GM18861 (cell line): Measurements from ENCODE around the gene ZBTB12.
A peak's percentile ranks its signal among the peaks of the same experiment; 100 is the strongest.
"Not testable (repeated sequence)": the region's sequence is repeated elsewhere in the genome, so short reads cannot be mapped to it uniquely, and the experiment has no call there.

ENCODE experiments used
- ATAC-seq: cut with Tn5 transposase; IDR thresholded peaks from one replicate; pipeline ENCODE4 v1.9.1; 2021; ENCODE audit not compliant: unreplicated experiment

Gene ZBTB12

DNA sequence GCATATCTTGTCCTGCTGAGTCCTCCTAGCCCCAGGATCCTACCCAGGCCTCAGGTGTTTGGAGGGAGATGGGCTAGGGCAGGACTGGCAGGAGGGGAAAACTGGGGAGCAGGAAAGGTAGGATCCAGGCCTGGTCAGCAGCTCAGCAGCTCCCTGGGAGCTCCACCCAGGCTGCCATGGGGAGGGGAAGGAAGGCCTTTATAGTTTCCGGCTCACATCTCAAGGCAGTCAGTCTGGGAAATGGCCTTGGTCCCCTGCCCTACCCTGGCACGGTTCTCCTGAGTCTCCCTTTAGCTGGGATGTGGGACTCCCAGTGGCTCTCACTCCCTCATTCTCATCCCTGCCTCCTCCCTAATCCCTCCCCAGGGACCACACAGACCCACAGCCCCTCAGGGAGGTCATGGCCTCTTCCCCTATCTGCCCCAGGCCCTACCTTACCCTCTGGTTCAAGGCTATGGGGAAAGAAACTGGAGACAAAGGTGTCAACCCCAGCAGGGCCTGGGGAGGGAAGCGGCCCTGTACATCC, 24.7 kb downstream of the ZBTB12 start:
- ATAC-seq = no peak

- no peak for ATAC-seq
Observed at GRCh38 chr6:31876357-31876756, 25.5 kb downstream of the ZBTB12 start.

DNA sequence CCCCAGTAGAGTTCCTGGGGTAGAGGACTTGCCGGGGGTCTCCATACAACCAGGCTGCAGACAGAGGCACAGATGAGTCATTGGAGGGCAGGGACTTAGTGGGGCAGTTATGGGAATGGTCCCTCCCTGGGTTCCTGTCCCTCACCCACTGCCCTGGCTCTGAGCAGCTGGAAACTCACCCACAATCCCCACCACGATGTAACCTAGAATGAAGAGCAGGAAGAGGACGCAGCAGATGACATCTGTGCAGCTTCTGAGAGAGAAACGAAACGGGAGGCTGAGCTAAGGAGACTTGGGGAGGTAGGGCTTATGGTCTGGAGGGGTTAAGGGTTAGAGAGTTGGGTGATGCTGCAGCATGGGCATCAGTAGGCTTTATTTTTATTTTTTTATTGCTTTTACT, 26.0 kb downstream of the ZBTB12 start:
- ATAC-seq = no peak

DNA sequence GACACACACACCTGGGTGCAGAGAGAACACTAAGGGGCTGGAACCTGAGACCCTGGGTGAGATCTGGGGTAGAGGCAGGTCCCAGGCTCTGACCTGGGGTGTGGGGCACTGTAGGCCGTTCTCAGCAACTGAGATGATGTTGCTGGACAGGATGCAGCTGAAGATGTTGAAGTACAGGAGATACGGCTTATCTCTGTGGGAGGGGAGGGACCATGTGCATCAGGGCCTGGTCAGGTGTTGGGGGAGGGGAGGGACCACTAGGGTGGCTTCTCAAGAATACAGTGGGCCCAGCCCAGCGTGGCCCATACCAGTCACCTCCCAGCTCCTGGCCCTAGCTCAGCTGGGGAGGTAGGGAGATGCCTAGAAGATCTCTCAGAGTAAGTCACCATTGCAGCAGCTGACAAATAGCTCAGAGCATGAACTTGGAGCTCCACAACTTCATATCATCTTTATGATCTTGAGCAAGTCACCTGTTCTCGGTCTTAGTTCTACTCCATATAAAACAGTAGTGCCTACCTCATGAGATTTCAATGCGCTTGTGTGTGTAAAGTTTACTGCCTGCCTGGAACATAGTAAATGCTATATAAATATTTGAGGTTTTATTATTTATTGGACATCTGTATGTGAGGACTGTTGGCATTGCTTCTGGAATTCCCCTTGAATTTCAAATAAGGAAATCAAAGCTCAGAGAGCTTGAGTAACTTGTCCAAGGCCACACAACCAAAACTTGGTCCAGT, 26.9 kb downstream of the ZBTB12 start:
- no peak for ATAC-seq

DNA sequence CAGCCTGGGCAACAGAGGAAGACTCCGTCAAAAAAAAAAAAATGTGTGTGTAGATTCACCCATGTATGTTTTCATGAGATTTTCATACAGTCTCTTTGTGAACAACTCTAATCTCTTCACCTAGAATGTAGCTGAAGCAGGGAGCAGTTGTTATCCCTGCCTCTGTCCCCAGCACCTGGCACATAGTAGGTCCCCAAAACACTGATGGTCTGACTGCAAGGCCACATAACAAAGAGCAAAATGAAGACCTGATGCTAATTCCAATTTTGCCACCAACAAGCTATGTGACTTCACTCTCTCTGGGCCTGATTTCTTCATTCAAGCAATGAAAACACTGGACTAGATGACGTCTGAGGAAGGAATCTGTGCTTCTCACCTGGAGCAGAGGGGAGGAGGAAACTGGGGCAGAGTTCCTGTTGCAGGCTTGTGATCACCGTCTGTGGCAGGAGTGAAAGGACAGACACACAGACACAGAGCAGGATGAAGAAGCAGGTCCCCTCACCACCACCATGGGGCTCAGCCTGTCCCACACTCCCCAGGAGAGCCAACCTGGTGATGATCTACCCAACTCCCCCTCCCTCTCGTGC, 27.7 kb downstream of the ZBTB12 start:
- ATAC-seq = no peak

GRCh38 chr6:31871046-31871659, 30.7 kb downstream of the ZBTB12 start:
- ATAC-seq = no peak

DNA sequence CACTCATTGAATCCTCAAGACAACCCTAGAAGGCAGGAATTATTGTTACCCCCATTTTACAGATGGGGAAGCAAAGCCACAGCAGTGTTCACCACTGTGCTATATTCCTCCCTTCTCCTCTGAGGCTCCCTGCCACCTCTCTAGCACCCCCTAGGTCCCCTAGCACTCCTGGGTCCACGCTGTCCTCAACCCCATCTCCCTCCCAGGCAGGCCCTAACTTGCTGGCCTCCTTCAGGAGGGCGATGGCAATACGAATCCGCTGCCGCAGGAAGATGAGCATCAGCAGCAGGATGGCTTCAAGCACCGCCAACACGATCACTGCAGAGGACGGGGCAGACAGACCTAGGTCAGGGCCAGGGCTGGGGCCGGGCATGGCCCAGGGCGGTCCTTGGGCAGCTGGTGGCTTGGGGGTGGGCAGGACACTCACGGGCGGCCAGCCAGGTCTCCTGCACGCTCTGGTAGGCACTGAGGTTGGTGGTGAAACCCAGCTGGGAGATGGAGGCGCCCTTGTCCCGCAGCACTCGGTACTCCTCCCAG, 31.4 kb downstream of the ZBTB12 start:
- ATAC-seq = no peak

DNA sequence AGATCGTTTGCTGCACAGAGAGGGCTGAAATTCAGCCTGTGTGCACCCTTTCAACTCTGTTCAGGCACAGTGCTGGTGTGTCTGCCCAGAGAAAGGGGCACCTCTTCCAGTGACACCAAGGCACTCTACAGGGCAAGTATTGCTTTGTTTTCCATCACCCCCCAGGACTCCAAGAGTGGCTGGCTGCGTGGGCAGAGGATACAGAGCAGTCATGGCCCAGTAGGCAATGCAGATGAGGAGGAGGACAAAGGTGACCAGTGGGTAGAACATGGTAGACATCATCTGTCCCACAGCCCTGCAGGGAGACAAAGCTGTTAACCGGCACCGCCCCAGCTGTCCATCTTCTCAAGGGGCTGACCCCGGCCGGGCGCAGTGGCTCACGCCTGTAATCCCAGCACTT, 32.5 kb downstream of the ZBTB12 start:
- no peak for ATAC-seq

- not testable (repeated sequence) for ATAC-seq
Observed at GRCh38 chr6:31868658-31868971, 33.3 kb downstream of the ZBTB12 start.

- ATAC-seq = no peak
Observed at GRCh38 chr6:31865205-31866118, 36.4 kb downstream of the ZBTB12 start.

DNA sequence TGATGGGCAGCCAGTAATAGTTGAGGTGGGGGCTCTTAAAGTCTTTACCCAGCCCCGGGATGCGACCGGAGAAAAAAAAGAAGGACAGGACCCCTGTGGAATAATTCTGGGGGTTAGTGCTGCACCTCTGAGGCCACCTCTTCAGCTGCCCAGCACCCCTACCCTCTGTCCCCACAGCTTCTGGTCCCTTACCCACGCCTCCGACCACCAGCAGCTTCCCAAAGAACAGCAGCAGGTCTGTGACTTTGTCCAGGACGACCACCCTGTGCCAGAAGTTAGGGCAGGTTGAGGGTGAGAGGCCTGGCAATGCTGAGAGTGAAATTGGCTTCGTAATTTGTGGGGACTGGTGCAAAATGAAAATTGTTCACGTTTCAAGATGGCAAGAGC, 37.1 kb downstream of the ZBTB12 start:
- ATAC-seq = no peak

DNA sequence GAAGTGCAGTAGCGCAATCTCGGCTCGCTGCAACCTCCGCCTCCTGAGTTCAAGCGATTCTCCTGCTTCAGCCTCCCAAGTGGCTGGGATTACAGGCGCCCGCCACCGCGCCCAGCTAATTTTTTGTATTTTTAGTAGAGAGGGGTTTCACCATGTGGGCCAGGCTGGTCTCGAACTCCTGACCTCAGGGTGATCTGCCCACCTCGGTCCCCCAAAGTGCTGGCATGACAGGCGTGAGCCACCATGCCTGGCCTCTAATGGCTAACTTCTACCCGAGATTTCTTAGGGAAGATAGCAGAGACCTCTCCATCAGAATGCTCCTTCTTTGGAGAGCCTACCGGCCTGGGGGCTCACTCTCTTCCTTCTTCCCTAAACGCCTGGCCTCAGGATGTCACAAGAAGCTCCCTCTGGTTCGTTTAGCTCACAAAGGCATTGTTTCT, 37.7 kb downstream of the ZBTB12 start:
- ATAC-seq = not testable (repeated sequence)

- peak; percentile 88 for ATAC-seq
Observed at GRCh38 chr6:31862344-31863235, 39.3 kb downstream of the ZBTB12 start, which contains the start of gene NEU1. TSS of gene NEU1 (minus strand) at chr6:31862821. CDS start at chr6:31862776, 45 bp downstream.

GRCh38 chr6:31861919-31862343, 40.0 kb downstream of the ZBTB12 start:
- ATAC-seq = no peak

- ATAC-seq = no peak
Observed at GRCh38 chr6:31861150-31861549, 40.7 kb downstream of the ZBTB12 start.

GRCh38 chr6:31860349-31860748, 41.5 kb downstream of the ZBTB12 start:
- no peak for ATAC-seq

DNA sequence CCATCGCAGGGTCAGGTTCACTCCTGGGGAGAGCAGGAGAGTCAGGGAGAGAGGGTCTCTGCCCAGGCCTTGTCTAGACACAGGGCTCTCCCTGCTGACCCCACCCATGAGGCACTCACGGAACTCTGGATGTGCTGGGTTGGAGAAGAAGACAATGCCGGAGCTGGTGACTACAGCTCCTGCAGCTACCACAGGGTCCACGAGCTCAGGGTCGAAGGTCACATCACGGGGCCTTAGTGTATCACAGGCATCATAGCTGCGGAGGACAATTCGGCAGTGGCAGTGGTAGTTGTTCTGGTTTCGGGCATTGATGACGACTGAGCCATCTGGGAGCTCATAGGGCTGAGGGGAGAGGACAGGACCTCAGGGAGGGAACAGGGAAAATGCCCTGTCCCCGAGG, 42.0 kb downstream of the ZBTB12 start:
- no peak for ATAC-seq

DNA sequence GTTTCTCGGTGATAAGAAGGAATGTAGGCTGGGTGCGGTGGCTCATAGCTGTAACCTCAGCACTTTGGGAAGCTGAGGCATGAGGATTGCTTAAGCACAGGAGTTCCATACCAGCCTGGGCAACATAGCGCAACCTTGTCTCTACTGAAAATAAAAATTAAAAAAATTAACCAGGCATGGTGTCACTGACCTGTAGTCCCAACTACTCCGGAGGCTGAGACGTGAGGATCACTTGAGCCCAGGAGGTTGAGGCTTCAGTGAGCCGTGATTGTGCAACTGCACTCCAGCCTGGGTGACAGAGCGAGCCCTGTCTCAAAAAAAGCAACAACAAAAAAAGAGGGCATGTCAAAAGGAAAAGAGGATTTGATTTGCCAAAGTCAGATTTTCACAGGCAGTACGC, 43.2 kb downstream of the ZBTB12 start:
- ATAC-seq = no peak

- ATAC-seq = not testable (repeated sequence)
Observed at GRCh38 chr6:31857774-31858173, 44.1 kb downstream of the ZBTB12 start.
